Endothelial cell (in vitro differentiated cells): ENCODE data around the gene EBI3. TPM values are rescaled to one million over a fixed set of nuclear protein-coding genes. Genes with fewer than 3 reads are reported as not detected.

ENCODE experiments used
- DNase-seq: peaks from one replicate; pipeline ENCODE4 v3.0.0; 2021; ENCODE audit warnings: low spot score
- H3K27ac Mint-ChIP-seq: one replicate; pipeline ENCODE4 v1.8.0; 2021; ENCODE audit warnings: mixed read lengths, inconsistent platforms; ENCODE audit not compliant: unreplicated experiment
- H3K27me3 Mint-ChIP-seq: one replicate; pipeline ENCODE4 v1.8.0; 2021; ENCODE audit warnings: mild to moderate bottlenecking, moderate library complexity, mixed read lengths, inconsistent platforms; ENCODE audit not compliant: unreplicated experiment
- H3K36me3 Mint-ChIP-seq: one replicate; pipeline ENCODE4 v1.8.0; 2021; ENCODE audit warnings: mild to moderate bottlenecking, low read depth, mixed read lengths, inconsistent platforms; ENCODE audit not compliant: unreplicated experiment
- H3K4me1 Mint-ChIP-seq: one replicate; pipeline ENCODE4 v1.8.0; 2021; ENCODE audit warnings: mild to moderate bottlenecking, mixed read lengths, inconsistent platforms; ENCODE audit not compliant: unreplicated experiment
- H3K4me3 Mint-ChIP-seq: one replicate; pipeline ENCODE4 v1.8.0; 2021; ENCODE audit warnings: mild to moderate bottlenecking, mixed read lengths, inconsistent platforms; ENCODE audit not compliant: unreplicated experiment
- H3K9me3 Mint-ChIP-seq: one replicate; pipeline ENCODE4 v1.8.0; 2021; ENCODE audit warnings: mixed read lengths, inconsistent platforms; ENCODE audit not compliant: unreplicated experiment
- total RNA-seq: library from RNA; stranded (reverse); fragmentation: NEBNext Ultra II Directional; extraction: Animal tissue kit (Norgen Biotek cat#: 25700); gene quantifications from one replicate; pipeline ENCODE4 v1.2.1, GENCODE V29; 2021; ENCODE audit not compliant: unreplicated experiment
- TF ChIP-seq, protein P1 (sequence below): fragments of 200-600 bp; sonication (generic); IDR thresholded peaks from one replicate; pipeline ENCODE4 v1.5.0; 2021; ENCODE audit warnings: antibody characterized with exemption; ENCODE audit not compliant: unreplicated experiment

The EBI3 gene
- total RNA-seq, 1 donor from 2014 or later: 9.7 TPM

DNA sequence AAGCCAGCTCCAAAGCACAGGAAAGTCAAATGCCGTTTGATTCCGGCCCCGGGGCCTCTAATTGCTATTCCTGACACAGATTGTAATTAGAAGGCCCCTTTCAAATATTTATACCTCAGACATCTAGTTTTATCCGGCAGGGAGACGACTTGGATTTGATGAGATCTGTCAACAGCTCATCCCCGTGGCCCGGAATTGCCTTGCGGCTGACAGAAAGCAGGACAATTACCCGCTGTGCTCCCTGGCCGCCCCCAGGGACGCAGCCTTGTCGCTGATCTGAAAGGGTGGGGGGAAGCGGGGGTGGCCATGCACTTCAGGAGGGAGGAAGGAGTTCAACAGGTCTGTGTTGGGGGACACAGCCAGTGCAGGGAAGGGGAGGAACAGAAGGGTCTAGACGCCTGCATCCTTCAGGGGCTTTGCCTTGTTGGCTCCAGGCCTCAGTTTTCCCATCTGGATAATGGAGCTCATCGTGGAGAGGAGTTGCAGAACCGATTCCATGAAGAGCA lies 47.9 kb downstream of the EBI3 start:
- no peak overlapping the region for H3K4me3 Mint-ChIP-seq
- H3K36me3 Mint-ChIP-seq: no peaks in the 10 kb centered on the region
- TF ChIP-seq, protein P1, sequence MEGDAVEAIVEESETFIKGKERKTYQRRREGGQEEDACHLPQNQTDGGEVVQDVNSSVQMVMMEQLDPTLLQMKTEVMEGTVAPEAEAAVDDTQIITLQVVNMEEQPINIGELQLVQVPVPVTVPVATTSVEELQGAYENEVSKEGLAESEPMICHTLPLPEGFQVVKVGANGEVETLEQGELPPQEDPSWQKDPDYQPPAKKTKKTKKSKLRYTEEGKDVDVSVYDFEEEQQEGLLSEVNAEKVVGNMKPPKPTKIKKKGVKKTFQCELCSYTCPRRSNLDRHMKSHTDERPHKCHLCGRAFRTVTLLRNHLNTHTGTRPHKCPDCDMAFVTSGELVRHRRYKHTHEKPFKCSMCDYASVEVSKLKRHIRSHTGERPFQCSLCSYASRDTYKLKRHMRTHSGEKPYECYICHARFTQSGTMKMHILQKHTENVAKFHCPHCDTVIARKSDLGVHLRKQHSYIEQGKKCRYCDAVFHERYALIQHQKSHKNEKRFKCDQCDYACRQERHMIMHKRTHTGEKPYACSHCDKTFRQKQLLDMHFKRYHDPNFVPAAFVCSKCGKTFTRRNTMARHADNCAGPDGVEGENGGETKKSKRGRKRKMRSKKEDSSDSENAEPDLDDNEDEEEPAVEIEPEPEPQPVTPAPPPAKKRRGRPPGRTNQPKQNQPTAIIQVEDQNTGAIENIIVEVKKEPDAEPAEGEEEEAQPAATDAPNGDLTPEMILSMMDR: no peak
- DNase-seq: no peak
- no peak overlapping the region for H3K27ac Mint-ChIP-seq
- H3K4me1 Mint-ChIP-seq: no peaks in the 10 kb centered on the region
- H3K9me3 Mint-ChIP-seq: no peaks in the 10 kb centered on the region
- H3K27me3 Mint-ChIP-seq: peaks cover 10% of the 10 kb centered on the region

DNA sequence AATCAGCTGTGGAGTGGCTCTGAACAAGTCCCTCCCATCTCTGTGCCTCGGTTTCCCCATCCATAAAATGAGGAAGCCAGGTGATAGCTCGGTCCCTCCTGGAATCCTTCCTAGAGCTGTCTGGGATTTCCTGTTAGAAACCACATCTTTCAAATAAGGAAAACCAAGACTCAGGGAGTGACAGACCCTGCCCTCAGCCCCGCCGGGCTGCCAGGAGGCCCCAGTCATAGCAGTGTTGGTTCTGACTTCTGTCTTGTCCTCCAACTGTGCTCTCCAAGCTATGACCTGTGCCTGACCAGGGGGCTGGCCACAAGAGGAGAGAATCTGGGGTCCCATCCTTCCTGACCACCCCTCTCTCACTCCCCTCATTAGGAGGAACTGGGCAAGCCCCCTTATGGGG lies 48.7 kb downstream of the EBI3 start:
- no peak for DNase-seq
- no peak overlapping the region for H3K27ac Mint-ChIP-seq
- no peaks in the 10 kb centered on the region for H3K36me3 Mint-ChIP-seq
- no peaks in the 10 kb centered on the region for H3K9me3 Mint-ChIP-seq
- peaks cover 10% of the 10 kb centered on the region for H3K27me3 Mint-ChIP-seq
- TF ChIP-seq, protein P1: no peak
- no peaks in the 10 kb centered on the region for H3K4me1 Mint-ChIP-seq
- H3K4me3 Mint-ChIP-seq: peak overlapping the region; percentile 65

DNA sequence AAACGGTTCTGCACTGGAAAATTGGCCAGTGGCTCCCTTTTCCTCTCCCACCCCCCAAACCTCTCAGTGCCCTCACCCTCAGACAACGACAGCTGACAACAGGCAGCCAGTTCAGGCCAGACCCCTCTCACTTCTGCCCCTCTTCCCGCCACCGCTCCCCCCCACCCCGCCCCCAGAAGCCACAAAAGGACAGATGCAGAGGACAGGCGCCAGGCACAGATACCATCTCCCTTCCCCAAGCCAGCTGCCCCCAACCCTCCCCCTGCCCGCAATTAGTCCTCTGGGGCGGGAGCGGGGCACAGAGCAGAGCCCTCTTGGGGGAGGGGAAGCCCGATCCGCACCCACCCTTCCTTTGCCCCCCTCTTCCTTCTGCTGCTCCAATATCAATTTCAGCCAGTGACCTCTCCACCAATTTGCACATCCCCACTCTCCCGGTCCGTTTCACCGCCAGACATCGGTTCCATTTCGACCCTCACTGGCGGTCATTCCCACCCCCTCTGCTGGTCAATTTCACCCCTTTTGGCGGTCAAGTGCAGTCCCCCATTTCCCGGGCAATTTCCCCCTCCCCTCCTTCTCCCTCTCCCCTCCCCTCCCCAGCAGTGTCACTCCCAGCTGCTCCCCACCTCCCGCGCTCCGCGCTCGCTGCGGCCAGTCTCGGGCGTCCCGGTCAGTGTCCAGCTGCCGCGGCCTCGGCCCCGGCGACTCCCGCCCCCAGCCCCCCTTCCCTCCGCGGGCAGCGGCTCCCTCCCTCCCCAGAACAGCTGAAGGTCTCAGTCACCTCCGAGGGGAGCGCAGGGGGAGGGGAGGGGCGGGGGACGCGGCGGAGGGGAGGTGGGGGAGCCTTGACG lies 49.3 kb downstream of the EBI3 start, which contains the start of gene SHD:
Gene SHD, plus strand, starts transcription at position 848 of the 848 bp plus-strand sequence. CDS start 798 bp downstream, outside the sequence.
- H3K27ac Mint-ChIP-seq: no peak within 1 kb of the TSS
- H3K4me1 Mint-ChIP-seq: no peaks in the 10 kb centered on the region
- no peaks in the 10 kb centered on the region for H3K36me3 Mint-ChIP-seq
- H3K4me3 Mint-ChIP-seq: peak within 1 kb of the TSS; percentile 86
- no peaks in the 10 kb centered on the region for H3K9me3 Mint-ChIP-seq
- H3K27me3 Mint-ChIP-seq: peaks cover 10% of the 10 kb centered on the region
- no peak for DNase-seq
- TF ChIP-seq, protein P1: no peak

DNA sequence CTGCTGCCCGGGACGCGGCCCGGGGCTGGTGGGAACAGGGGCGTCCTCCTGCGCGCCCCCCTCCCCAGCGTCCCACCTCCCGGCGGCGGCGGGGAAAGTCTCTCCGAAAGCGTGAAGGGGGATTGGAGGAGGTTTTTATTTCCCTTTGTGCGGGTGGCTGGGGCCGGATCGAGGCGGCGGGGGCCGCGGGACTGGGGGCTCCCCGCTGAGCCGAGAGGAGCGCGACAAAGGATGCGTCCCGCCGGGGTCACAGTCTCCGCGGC lies 49.9 kb downstream of the EBI3 start:
- Mint-ChIP-seq H3K36me3 (no peaks in the 10 kb centered on the region), H3K27ac (no peak overlapping the region), H3K27me3 (peaks cover 10% of the 10 kb centered on the region), H3K9me3 (no peaks in the 10 kb centered on the region), H3K4me3 (no peak overlapping the region), H3K4me1 (no peaks in the 10 kb centered on the region)
- DNase-seq: no peak
- TF ChIP-seq, protein P1: no peak
